Natural killer cell (primary cell): ENCODE measurements around the gene LIME1. TPM values are rescaled to one million over a fixed set of nuclear protein-coding genes. Genes with fewer than 3 reads are reported as not detected.

ENCODE experiments used
- ATAC-seq, 3 donors: fragments of 150-1000 bp in 2 of 3; fragments of 200-7000 bp in 1 of 3; cut with Tn5 transposase; 1 replicate in 1 of 3; 2 replicates in 2 of 3; pipeline ENCODE4 v1.10.0; 2021; ENCODE audit warnings: mild to moderate bottlenecking in 2 of 3, moderate library complexity in 2 of 3
- DNase-seq, 2 donors: peaks; one replicate each; pipeline versions ENCODE4 v3.0.0 to v3.0.0-alpha.2; 2013 to 2021; ENCODE audit warnings: mixed read lengths in 1 of 2
- H3K27ac ChIP-seq: one replicate; pipeline ENCODE4 v1.5.1; 2013; ENCODE audit warnings: mild to moderate bottlenecking, low read length
- H3K27me3 ChIP-seq: one replicate; pipeline ENCODE4 v1.6.1; 2013; ENCODE audit warnings: low read length; ENCODE audit not compliant: control insufficient read depth, insufficient read depth
- H3K36me3 ChIP-seq: one replicate; pipeline ENCODE4 v1.6.1; 2013; ENCODE audit warnings: low read length; ENCODE audit not compliant: control insufficient read depth, insufficient read depth
- H3K4me1 ChIP-seq: one replicate; pipeline ENCODE4 v1.6.1; 2013; ENCODE audit warnings: low read length; ENCODE audit not compliant: control insufficient read depth, insufficient read depth
- H3K4me3 ChIP-seq: one replicate; pipeline ENCODE4 v1.5.1; 2013; ENCODE audit warnings: low read length
- H3K9me3 ChIP-seq: one replicate; pipeline ENCODE4 v1.6.1; 2013; ENCODE audit warnings: low read length; ENCODE audit not compliant: control insufficient read depth, insufficient read depth
- H3K27ac Mint-ChIP-seq, 2 donors: one replicate each; pipeline ENCODE4 v1.8.0; 2022; ENCODE audit warnings: mild to moderate bottlenecking in 2 of 2, mixed read lengths in 2 of 2, moderate library complexity in 1 of 2
- H3K27me3 Mint-ChIP-seq, 2 donors: one replicate each; pipeline ENCODE4 v1.8.0; 2022; ENCODE audit warnings: low read depth in 2 of 2, mixed read lengths in 2 of 2
- H3K36me3 Mint-ChIP-seq: one replicate; pipeline ENCODE4 v1.8.0; 2022; ENCODE audit warnings: mixed read lengths
- H3K4me1 Mint-ChIP-seq, 2 donors: one replicate each; pipeline ENCODE4 v1.8.0; 2022; ENCODE audit warnings: mixed read lengths in 2 of 2
- H3K4me3 Mint-ChIP-seq: one replicate; pipeline ENCODE4 v1.8.0; 2022; ENCODE audit warnings: mild to moderate bottlenecking, moderate library complexity, mixed read lengths
- H3K9me3 Mint-ChIP-seq, 2 donors: one replicate each; pipeline ENCODE4 v1.8.0; 2022; ENCODE audit warnings: mixed read lengths in 2 of 2
- WGBS: methylation state at CpG from one replicate; pipeline ENCODE4 v1.1.7; 2013; ENCODE audit warnings: missing lambda C conversion rate; ENCODE audit not compliant: insufficient coverage; 5-methylcytosine and 5-hydroxymethylcytosine counted together
- intact Hi-C: fragments of 100-400 bp; cut with micrococcal nuclease; formaldehyde crosslinking; loops from one replicate; pipeline ENCODE4 v1.14.2; 2022
- total RNA-seq, 4 donors: library from RNA; stranded (reverse); fragments of 120-200 nt in 1 of 4; gene quantifications; one replicate each; pipeline versions ENCODE4 v1.2.3 to v1.2.4, GENCODE V29; 2013 to 2022
- TF ChIP-seq, protein P1 (sequence below): fragments of 200-600 bp; IDR thresholded peaks from one replicate; pipeline ENCODE4 v1.8.0; 2022; ENCODE audit warnings: antibody characterized with exemption

LIME1 gene
- total RNA-seq, 3 donors from 2014 or later (not counting 1 experiment from before 2014, with no cell fraction given) = 86.5 to 94.4 (median 91.7) TPM

GRCh38 chr20:63700199-63701050 is 36.0 kb upstream of the LIME1 start:
- H3K36me3 Mint-ChIP-seq = no peaks in the 10 kb centered on the region
- peaks cover 18% of the 10 kb centered on the region for H3K36me3 ChIP-seq
- peaks cover 0 to 24% of the 10 kb centered on the region in 2 donors for H3K4me1 Mint-ChIP-seq
- H3K27ac ChIP-seq = no peak overlapping the region
- no peaks in the 10 kb centered on the region for H3K27me3 ChIP-seq
- intact Hi-C loops = no loop called here
- WGBS = 95% methylated on average over 40 of the region's 43 CpGs
- ATAC-seq (no peak), DNase-seq (no peak)
- H3K27me3 Mint-ChIP-seq = no peaks in the 10 kb centered on the region
- H3K9me3 ChIP-seq = no peaks in the 10 kb centered on the region
- no peaks in the 10 kb centered on the region for H3K9me3 Mint-ChIP-seq
- H3K4me3 ChIP-seq = no peak overlapping the region
- H3K27ac Mint-ChIP-seq = no peak overlapping the region
- peaks cover 36% of the 10 kb centered on the region for H3K4me1 ChIP-seq
- TF ChIP-seq, protein P1, sequence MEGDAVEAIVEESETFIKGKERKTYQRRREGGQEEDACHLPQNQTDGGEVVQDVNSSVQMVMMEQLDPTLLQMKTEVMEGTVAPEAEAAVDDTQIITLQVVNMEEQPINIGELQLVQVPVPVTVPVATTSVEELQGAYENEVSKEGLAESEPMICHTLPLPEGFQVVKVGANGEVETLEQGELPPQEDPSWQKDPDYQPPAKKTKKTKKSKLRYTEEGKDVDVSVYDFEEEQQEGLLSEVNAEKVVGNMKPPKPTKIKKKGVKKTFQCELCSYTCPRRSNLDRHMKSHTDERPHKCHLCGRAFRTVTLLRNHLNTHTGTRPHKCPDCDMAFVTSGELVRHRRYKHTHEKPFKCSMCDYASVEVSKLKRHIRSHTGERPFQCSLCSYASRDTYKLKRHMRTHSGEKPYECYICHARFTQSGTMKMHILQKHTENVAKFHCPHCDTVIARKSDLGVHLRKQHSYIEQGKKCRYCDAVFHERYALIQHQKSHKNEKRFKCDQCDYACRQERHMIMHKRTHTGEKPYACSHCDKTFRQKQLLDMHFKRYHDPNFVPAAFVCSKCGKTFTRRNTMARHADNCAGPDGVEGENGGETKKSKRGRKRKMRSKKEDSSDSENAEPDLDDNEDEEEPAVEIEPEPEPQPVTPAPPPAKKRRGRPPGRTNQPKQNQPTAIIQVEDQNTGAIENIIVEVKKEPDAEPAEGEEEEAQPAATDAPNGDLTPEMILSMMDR = no peak
- no peak overlapping the region for H3K4me3 Mint-ChIP-seq

DNA sequence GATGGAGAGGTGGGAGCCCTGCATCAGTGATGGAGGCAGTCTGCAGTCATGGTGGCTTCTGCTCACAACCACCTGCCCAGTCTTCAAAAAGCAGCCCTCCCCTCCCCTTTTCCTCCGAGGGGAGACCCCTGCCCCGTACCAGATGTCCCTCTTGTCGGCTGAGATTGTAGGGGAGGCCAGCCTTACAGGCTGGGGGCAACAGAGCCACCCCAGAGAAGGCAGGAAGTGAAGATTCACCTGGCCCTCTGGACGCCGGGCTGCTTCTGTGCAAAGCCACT is 35.5 kb upstream of the LIME1 start:
- no peak for DNase-seq
- Histone ChIP-seq H3K4me3 (no peak overlapping the region), H3K36me3 (peaks cover 23% of the 10 kb centered on the region), H3K9me3 (no peaks in the 10 kb centered on the region), H3K27ac (no peak overlapping the region), H3K27me3 (no peaks in the 10 kb centered on the region), H3K4me1 (peaks cover 34% of the 10 kb centered on the region)
- Mint-ChIP-seq H3K27ac (no peak overlapping the region), H3K27me3 (no peaks in the 10 kb centered on the region), H3K36me3 (no peaks in the 10 kb centered on the region), H3K4me3 (no peak overlapping the region), H3K4me1 (peaks cover 0 to 24% of the 10 kb centered on the region in 2 donors), H3K9me3 (no peaks in the 10 kb centered on the region)
- intact Hi-C loops = no loop called here
- WGBS = 90% methylated on average over 5 of the region's 5 CpGs
- ATAC-seq = no peak
- TF ChIP-seq, protein P1 = no peak

GRCh38 chr20:63701329-63702035 is 35.0 kb upstream of the LIME1 start:
- H3K4me1 ChIP-seq = peaks cover 34% of the 10 kb centered on the region
- H3K9me3 ChIP-seq = no peaks in the 10 kb centered on the region
- no peaks in the 10 kb centered on the region for H3K36me3 Mint-ChIP-seq
- H3K4me1 Mint-ChIP-seq = peaks cover 3 to 22% of the 10 kb centered on the region in 2 donors
- no peaks in the 10 kb centered on the region for H3K27me3 ChIP-seq
- TF ChIP-seq, protein P1 = no peak
- H3K36me3 ChIP-seq = peaks cover 24% of the 10 kb centered on the region
- intact Hi-C loops = no loop called here
- no peak overlapping the region for H3K4me3 ChIP-seq
- no peak overlapping the region for H3K27ac Mint-ChIP-seq
- H3K27ac ChIP-seq = no peak overlapping the region
- no peaks in the 10 kb centered on the region for H3K27me3 Mint-ChIP-seq
- 56% methylated on average over 13 of the region's 14 CpGs for WGBS
- DNase-seq (no peak), ATAC-seq (no peak)
- no peaks in the 10 kb centered on the region for H3K9me3 Mint-ChIP-seq
- no peak overlapping the region for H3K4me3 Mint-ChIP-seq
